K562 (cell line): ENCODE measurements around the gene MOK.

Experiments used
- SPI1 ChIP-seq: IDR thresholded peaks from 2 replicates; pipeline ENCODE4 v1.6.1; 2011; ENCODE audit warnings: low read depth, low read length, control low read depth, borderline replicate concordance
- TAF1 ChIP-seq: IDR thresholded peaks from 2 replicates; pipeline ENCODE4 v1.6.1; 2011; ENCODE audit warnings: mild to moderate bottlenecking, low read length, moderate library complexity; ENCODE audit not compliant: insufficient read depth, control insufficient read depth, severe bottlenecking; ENCODE audit errors: extremely low read depth
- ZNF24 ChIP-seq: fragments of 450-650 bp; IDR thresholded peaks from 2 replicates; pipeline ENCODE4 v1.6.1; 2016

GRCh38 chr14:102220031-102220430, 84.9 kb downstream of the MOK start:
- no peak for TF ChIP-seq ZNF24
- TF ChIP-seq TAF1: no peak
- no peak for TF ChIP-seq SPI1
